HUDEP-2 (cell line): Measurements from ENCODE around the gene PRLR.

Source experiments
- DNase-seq, 76 experiments: peaks; one replicate each; lab custom pipeline; 2025; ENCODE audit not compliant: unreplicated experiment in 76 of 76; lab: John Stamatoyannopoulos, UW

Gene PRLR

DNA sequence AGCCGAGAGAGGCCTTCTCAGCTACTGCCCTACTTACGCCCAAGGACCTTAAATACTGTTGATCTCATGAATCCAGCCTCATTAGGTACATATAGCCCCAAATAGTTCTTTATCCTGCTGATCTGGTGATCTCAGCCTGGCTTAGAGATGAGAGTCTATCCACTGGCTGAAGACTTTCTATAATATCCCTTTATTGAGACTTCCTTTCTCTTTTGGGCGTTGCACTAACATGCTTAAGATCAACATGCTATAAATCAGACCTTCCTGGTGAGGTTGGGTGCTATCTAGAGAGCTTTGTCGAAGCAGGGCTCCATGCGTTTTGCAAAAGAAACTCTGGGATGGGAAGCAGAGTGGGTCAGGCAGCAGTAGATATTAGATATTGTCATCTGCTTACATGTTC, 138.6 kb downstream of the PRLR start:
- no peak for DNase-seq

GRCh38 chr5:35089334-35090314, 140.7 kb downstream of the PRLR start:
- DNase-seq = peak in 33 of 76 experiments; percentile 0 to 60 (median 9)

DNA sequence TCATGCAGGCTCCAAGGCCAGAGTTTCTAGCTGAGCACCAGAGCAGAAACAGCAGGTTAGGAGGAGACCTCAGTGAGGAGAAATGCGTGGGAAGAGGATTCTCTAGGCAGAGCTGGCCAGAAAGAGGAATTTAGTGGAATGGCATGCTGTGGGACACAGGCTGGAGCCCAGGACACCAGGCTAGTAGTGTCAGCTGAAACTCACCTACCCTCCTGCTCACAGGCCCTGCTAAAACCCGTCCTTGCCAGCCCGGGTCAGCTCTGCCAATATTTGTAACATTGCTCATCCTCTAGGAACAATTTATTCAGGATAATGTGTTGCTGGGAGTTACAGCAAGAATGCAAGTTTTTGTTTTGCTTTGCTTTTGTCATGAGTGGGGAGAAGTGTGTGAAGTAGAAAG, 142.3 kb downstream of the PRLR start:
- no peak for DNase-seq

DNA sequence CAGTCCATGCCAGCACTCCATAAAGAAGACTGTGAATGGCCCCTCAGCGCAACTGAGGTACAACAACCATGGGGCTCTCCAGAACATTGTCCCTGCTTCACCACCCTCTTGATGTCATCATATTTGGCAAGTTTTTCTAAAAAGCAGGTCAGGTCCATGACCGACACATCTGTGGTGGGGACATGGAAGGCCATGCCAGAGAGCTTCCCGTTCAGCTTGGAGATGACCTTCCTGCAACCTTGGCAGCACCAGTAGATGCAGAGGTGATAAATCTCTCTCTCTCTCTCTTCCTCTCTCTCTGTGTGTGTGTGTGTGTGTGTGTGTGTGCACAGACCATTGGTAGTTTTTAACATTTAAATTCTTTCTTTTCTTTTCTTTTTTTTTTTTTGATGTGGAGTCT, 147.1 kb downstream of the PRLR start:
- DNase-seq = no peak

- DNase-seq = no peak
Observed at GRCh38 chr5:35082530-35082929, 147.8 kb downstream of the PRLR start.

GRCh38 chr5:35081134-35081533, 149.2 kb downstream of the PRLR start:
- no peak for DNase-seq

GRCh38 chr5:35073160-35073559, 157.1 kb downstream of the PRLR start:
- no peak for DNase-seq

GRCh38 chr5:35069188-35069587, 161.1 kb downstream of the PRLR start:
- DNase-seq = no peak

DNA sequence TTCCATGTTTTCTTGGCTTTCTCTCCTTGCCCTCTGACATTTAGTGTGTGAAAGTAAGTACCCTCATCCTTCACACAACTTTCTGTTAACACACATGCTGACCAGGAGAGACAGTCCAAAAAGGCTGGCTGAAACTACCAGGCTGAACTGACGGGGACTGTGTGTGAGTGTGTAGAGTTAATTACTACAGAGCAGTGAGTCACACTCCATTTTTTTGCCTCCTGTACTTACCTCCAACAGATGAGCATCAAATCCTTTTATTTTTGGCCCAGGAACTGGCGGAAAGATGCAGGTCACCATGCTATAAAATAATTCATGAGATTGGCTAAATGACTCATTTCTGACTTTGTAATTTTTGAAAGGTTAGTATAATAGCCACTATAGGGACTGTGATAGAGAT, 162.3 kb downstream of the PRLR start:
- DNase-seq = no peak

DNA sequence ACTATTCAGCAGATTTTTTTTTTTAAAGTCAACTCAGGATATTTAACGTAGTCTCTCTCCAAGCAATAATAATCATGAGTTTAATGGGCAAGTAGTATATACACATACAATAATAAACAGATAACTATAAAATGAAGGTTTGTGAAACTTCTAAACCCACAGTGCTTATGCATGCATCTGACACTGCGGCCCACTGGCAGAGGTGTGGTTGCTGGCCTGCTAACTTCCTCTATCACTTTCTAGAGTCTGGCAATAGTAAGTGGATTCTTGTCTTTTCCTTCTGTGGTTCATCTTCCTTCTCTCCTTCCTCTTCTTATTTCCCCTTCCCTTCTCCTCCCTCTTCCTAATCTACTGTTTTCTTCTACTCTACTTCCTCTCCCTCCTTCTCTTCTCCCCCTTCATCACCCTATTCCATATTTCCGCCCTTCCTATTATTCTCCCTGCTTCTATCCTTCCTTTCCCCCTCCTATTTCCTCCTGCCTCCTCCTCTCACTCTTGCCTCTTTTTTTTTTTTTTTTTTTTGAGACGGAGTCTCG, 164.0 kb downstream of the PRLR start:
- DNase-seq = no peak

GRCh38 chr5:35063414-35063813, 166.9 kb downstream of the PRLR start:
- no peak for DNase-seq

GRCh38 chr5:35061211-35061770, 169.0 kb downstream of the PRLR start:
- DNase-seq = no peak

- DNase-seq = no peak
Observed at GRCh38 chr5:35060236-35060635, 170.1 kb downstream of the PRLR start.

- no peak for DNase-seq
Observed at GRCh38 chr5:35059251-35059650, 171.0 kb downstream of the PRLR start.

GRCh38 chr5:35058374-35058788, 171.9 kb downstream of the PRLR start:
- DNase-seq = no peak

- no peak for DNase-seq
Observed at GRCh38 chr5:35056686-35057085, 173.6 kb downstream of the PRLR start.

DNA sequence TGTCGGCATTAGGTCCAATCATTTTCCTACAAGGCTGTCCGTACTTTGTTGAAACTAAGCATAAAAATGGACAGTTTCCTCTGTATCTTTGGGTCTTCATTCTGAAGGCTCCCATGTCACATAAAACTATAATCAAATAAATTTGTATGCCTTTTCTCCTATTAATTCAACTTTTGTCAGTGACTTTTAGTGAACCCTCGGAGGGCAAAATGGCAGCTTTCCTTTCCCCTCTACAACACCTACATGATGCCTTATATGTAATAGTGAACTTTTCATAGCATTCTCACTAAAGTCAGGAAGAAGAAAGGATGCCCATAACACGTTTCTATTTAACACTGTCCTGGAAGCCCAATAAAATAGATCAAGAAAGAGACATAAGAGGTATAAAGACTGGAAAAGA, 177.4 kb downstream of the PRLR start:
- DNase-seq = no peak

DNA sequence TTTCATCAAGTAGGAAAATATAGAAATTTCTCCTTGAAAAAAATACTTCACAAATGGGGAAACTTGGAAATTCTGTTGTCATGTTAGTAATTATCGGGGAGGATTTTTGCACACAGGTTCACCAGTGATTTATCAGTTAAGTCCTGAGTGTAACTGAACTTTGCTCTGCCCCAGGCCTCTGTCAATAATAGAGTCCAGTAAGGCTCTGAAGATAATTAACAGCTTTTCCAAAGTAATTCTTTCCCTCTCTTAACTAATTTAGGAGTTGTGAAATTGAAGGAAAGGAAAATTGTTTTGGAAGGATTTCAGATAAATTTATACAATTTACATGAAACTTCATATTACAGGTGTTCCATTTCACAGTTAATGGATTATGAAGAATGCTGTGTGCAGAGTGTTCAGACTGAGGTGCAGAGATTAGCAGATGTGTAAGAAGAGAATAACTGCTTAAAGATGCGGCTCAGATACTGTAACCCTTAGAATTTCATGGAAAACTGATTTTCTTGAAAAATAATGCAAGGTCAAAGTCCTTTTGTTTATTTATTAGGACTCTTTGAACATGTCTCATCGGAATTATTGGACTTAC, 179.7 kb downstream of the PRLR start:
- no peak for DNase-seq

- no peak for DNase-seq
Observed at GRCh38 chr5:35048910-35049309, 181.4 kb downstream of the PRLR start.

DNA sequence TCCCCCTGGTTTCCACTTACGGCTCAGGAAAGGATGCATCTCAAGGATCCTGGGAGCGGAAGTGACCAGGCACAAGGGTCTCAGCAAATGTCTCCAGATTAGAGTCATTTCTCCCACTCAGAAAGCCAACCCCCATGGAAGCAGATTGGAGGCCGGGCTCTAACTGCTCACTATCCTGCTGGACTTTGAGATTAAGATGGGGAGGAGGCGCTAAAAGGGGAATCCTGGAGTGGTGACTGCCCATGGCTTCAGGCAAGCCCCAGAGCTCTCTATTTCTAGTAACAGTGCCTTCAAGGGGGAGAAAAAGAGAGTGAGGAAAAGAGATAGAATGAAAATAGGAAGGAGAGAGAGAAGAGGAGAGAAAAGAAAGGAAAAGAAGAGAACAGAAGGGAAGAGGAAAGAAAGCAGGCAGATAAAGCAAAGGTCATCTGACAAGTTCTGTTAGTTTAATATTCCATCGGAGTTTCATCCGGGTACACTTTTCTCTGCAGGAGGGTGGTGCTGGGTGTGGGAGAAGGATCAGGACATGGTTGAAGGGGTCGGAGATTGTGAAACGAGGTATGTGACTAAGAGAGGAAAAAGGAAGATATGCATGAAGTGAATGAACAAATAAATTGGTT, 182.4 kb downstream of the PRLR start, which contains the start of gene AGXT2:
TSS of gene AGXT2 (minus strand) at position 165 of the 620 bp plus-strand sequence. CDS start at position 108, 57 bp downstream.
- no peak for DNase-seq

DNA sequence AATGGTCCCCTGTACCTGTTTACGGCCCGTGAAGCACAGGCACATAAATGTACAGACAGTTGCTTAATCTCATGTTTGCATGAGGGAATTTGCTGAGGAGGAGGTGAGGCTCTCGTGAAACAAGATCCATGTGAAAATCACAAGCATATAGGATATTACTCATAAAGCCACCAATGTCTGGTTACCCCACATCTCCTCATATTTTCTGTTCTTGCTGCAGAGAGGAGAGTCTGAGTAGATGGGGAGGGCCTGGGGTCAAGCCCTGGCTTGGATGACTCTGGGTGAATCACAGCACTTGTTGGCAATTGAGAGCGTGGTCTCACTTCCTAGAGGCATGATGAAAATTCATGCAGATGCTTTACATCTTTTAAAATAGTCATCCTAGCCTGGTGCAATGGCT, 183.5 kb downstream of the PRLR start:
- no peak for DNase-seq
